Chondrocyte (in vitro differentiated cells): ENCODE measurements around the gene TEAD1. TPM values are rescaled to one million over a fixed set of nuclear protein-coding genes. Genes with fewer than 3 reads are reported as not detected.

Experiments used
- DNase-seq: peaks from one replicate; pipeline ENCODE4 v3.0.0; 2021; ENCODE audit warnings: mixed read lengths, low spot score
- H3K27ac Mint-ChIP-seq: one replicate; pipeline ENCODE4 v1.8.0; 2021; ENCODE audit warnings: mild to moderate bottlenecking, moderate library complexity, mixed read lengths; ENCODE audit not compliant: unreplicated experiment
- H3K27me3 Mint-ChIP-seq: 2 replicates; pipeline ENCODE4 v1.8.0; 2021; ENCODE audit warnings: low read depth, mixed read lengths
- H3K36me3 Mint-ChIP-seq: 2 replicates; pipeline ENCODE4 v1.8.0; 2021; ENCODE audit warnings: low read depth, mixed read lengths
- H3K4me1 Mint-ChIP-seq: 2 replicates; pipeline ENCODE4 v1.8.0; 2021; ENCODE audit warnings: low read depth, mild to moderate bottlenecking, mixed read lengths
- H3K4me3 Mint-ChIP-seq: one replicate; pipeline ENCODE4 v1.8.0; 2021; ENCODE audit warnings: mild to moderate bottlenecking, moderate library complexity, mixed read lengths; ENCODE audit not compliant: unreplicated experiment
- H3K9me3 Mint-ChIP-seq: 2 replicates; pipeline ENCODE4 v1.8.0; 2021; ENCODE audit warnings: low read depth, mixed read lengths
- CTCF ChIP-seq: fragments of 200-600 bp; sonication (generic); IDR thresholded peaks from 2 replicates; pipeline ENCODE4 v1.5.0; 2021; ENCODE audit warnings: antibody characterized with exemption, mild to moderate bottlenecking, moderate library complexity
- total RNA-seq: library from RNA; stranded (reverse); gene quantifications from 3 replicates; pipeline ENCODE4 v1.2.1, GENCODE V29; 2021

TEAD1 gene
- total RNA-seq, 1 donor from 2014 or later = 137 TPM

GRCh38 chr11:12671370-12671769 lies 2.9 kb upstream of the TEAD1 start:
- Mint-ChIP-seq H3K27ac (no peak overlapping the region), H3K27me3 (no peaks in the 10 kb centered on the region), H3K4me1 (peaks cover 12% of the 10 kb centered on the region), H3K9me3 (peaks cover 5% of the 10 kb centered on the region), H3K36me3 (no peaks in the 10 kb centered on the region), H3K4me3 (no peak overlapping the region)
- no peak for DNase-seq
- TF ChIP-seq CTCF = no peak

- peak overlapping the region; percentile 92 for H3K27ac Mint-ChIP-seq
These were observed 659 bp upstream of the TEAD1 start for GRCh38 chr11:12673601-12673923.

GRCh38 chr11:12674571-12674935 lies 332 bp downstream of the TEAD1 start:
- no peak overlapping the region for H3K27ac Mint-ChIP-seq
- H3K36me3 Mint-ChIP-seq = no peaks in the 10 kb centered on the region
- no peak for DNase-seq
- no peaks in the 10 kb centered on the region for H3K27me3 Mint-ChIP-seq
- H3K4me3 Mint-ChIP-seq = no peak overlapping the region
- H3K4me1 Mint-ChIP-seq = peaks cover 44% of the 10 kb centered on the region
- no peak for TF ChIP-seq CTCF
- H3K9me3 Mint-ChIP-seq = no peaks in the 10 kb centered on the region

More at GRCh38 chr11:12673601-12673923, 659 bp upstream of the TEAD1 start:
- Mint-ChIP-seq H3K4me3 (peak overlapping the region; percentile 81), H3K4me1 (peaks cover 34% of the 10 kb centered on the region), H3K27me3 (no peaks in the 10 kb centered on the region), H3K36me3 (no peaks in the 10 kb centered on the region), H3K9me3 (no peaks in the 10 kb centered on the region)
- peak; percentile 27 for TF ChIP-seq CTCF
- DNase-seq = no peak

- DNase-seq = no peak
- Mint-ChIP-seq H3K36me3 (no peaks in the 10 kb centered on the region), H3K27me3 (no peaks in the 10 kb centered on the region), H3K4me3 (peak overlapping the region; percentile 89), H3K27ac (peak overlapping the region; percentile 97), H3K4me1 (peaks cover 48% of the 10 kb centered on the region), H3K9me3 (no peaks in the 10 kb centered on the region)
- TF ChIP-seq CTCF = peak; percentile 24
These were observed 895 bp downstream of the TEAD1 start for GRCh38 chr11:12674936-12675696.

GRCh38 chr11:12675951-12676711 lies 1.9 kb downstream of the TEAD1 start:
- no peak for TF ChIP-seq CTCF
- H3K4me1 Mint-ChIP-seq = peaks cover 59% of the 10 kb centered on the region
- peak overlapping the region; percentile 97 for H3K27ac Mint-ChIP-seq
- H3K9me3 Mint-ChIP-seq = no peaks in the 10 kb centered on the region
- no peak for DNase-seq
- no peaks in the 10 kb centered on the region for H3K27me3 Mint-ChIP-seq
- H3K4me3 Mint-ChIP-seq = peak overlapping the region; percentile 89
- H3K36me3 Mint-ChIP-seq = no peaks in the 10 kb centered on the region
